GM18870 (cell line): ENCODE results near the gene DDX19B.
A peak's percentile ranks its signal among the peaks of the same experiment; 100 is the strongest.
"Not testable (repeated sequence)": the region's sequence is repeated elsewhere in the genome, so short reads cannot be mapped to it uniquely, and the experiment has no call there.

ENCODE experiments used
- ATAC-seq: cut with Tn5 transposase; IDR thresholded peaks from one replicate; pipeline ENCODE4 v1.9.1; 2021; ENCODE audit warnings: moderate library complexity; ENCODE audit not compliant: unreplicated experiment

DDX19B gene

DNA sequence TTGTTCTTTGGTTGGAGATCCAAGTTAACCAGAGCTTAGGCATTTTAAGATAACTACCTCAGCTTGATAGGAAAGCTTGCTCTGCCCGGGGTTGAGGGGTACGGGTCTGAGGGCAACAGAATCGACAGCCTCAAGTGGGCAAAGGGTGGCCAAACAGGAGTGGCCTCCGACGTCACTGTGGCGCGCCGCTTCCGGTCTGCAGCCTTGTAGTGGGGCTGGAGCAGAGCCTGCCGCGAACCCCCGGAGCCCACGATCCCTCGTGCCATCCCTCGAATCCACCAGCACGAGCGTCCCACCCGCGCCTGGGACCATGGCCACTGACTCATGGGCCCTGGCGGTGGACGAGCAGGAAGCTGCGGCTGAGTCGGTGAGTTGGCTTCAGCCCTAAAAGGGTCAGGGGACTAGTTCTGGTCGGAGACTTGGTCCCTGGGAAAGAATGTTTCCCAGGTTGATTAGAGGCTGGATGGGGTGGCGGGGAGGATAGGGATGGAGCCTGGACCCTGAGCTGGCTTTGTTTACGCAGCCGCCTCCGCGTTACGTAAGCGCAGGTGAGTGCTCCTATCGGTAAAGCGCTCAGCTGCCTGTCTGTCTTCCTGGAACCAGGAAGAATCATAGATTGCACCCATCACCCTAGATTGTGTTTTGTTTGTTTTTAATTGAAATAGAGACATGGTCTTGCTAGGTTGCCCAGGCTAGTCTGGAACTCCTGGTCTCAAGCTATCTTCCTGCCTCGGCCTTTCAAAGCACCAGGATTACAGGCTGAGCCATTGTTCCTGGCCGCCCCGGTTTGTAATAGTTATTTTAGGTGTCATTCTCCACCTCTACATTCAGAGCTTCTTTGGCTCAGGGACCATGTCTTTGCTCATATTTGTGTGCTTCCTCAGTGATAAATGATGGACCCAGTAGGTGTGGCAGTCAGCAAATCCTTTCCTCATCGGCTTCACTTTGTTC lies at the start of gene DDX19B:
Gene DDX19B (plus strand): TSS at position 199 of the 951 bp plus-strand sequence. CDS start 112 bp downstream, at position 311.
- peak; percentile 53 for ATAC-seq

DNA sequence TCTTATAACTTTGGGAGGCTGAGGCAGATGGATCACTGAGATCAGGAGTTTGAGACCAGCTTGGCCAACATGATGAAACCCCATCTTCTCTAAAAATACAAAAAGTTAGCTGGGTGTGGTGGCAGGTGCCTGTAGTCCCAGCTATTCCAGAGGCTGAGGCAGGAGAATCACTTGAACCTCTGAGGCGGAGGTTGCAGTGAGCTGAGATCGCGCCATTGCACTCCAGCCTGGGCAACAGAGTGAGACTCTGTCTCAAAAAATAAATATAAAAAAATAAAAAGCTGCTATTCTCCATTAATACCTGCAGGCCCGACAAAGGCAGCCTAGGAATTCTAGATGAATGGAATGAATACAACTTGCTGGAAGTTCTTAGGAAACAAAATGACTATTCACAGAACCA lies 49.3 kb upstream of the DDX19B start:
- ATAC-seq = not testable (repeated sequence)

DNA sequence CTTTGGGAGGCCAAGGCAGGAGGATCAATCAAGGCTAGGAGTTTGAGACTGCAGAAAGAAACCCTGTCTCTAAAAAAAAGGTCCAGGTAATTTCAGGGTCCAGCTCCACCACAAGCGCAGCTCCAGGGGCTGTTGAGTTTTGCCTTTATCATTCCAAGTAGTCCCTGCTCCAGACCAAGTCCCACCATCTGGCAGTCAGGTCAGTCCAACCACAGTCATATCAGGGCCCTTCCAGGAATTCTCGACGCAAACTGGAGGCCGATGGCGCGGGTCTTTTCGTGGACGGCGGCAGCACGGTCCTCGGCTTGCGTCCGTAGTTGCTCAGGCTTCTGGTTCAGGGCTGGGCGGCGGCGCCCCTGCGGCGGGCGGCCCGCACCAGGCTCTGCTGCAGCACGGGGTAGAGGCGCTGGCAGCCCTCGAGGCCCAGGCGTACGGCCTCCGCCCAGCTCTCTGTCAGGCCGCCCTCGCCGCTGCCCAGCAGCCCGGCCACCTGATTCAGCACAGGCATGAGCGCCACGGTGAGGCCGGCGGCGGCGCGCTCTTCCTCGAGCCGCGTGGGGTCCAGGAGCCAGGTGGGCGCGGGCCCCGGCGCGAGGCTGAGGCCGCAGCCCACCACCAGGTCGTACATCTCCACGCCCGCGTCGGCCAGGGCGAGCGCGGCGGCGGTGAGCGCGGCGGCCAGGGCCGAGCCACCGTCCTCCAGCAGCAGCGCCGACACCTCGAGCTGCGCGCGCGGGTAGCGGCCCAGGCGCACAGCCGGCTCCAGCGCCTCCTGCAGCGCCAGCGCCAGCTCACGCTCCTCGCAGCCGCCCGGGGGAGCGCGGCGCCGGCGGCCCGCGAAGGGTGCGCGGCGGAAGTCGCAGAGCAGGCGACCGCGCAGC lies 48.0 kb upstream of the DDX19B start:
- ATAC-seq = peak; percentile 20

DNA sequence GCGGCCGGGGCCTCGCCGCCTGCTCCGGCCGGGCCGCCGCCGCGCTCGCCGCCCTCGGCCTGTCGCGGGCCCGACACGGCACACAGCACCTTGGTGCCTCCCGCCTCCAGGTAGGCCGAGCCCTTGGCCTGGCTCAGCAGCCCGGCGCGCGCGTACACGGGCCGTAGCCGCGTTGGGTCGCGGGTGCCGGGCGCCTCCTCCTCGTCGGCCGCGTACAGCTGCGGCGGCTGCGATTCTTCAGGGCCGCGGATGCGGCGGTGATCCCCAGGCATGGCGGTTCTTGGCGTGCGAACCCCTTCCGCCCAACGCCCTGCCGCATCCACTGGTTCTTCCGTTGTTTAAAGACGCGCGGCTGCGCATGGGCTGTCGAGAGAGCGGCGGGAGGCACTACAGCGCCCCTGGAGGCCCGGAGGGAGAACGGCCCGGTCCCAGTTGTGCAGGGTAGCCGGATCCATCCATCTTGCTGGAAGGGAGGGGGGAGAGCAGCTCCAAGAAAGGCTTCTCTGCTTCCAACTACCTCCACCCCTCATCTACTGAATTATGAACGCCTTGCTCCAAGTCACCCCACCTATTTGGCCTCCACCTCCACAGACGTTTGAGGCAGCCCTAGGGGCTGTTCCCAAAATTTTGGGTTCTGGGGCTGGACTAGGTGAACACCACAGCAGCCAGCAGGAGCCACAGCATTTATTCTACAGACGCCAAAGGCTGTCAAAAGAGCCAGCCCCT lies 47.2 kb upstream of the DDX19B start, which contains the start of gene EXOSC6:
Gene EXOSC6 (minus strand): TSS at position 312 of the 726 bp plus-strand sequence. CDS start 40 bp downstream, at position 272.
- ATAC-seq = peak; percentile 75

DNA sequence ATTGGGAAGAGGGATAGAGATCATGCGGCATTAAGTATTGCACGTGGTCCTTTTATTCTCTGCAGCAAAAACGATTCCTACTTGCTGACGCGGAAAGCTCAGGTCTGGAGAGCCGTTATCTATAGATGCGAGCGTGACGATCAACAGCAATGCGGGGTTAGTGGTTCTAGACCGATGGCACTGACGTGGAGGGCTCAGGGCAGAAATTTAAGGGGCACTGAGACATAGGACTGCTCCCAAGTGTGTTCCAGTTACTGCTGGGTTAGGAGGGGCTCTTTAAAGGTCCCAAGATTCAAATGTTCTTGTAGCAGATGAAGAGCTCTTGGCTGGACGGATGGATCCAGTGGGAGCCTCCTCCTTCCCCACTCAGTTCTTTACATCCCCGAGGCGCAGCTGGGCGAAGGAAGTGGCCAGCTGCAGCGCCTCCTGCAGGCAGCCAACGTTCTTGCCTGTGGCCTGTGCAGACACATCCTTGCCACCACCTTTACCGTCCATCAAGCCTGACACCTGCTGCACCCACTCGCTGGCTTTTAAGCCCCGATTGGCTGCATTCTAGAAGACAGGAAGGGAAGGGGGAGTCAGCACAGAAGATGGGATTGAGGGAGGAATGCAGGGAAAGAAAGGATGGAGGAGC lies 46.5 kb upstream of the DDX19B start:
- no peak for ATAC-seq

DNA sequence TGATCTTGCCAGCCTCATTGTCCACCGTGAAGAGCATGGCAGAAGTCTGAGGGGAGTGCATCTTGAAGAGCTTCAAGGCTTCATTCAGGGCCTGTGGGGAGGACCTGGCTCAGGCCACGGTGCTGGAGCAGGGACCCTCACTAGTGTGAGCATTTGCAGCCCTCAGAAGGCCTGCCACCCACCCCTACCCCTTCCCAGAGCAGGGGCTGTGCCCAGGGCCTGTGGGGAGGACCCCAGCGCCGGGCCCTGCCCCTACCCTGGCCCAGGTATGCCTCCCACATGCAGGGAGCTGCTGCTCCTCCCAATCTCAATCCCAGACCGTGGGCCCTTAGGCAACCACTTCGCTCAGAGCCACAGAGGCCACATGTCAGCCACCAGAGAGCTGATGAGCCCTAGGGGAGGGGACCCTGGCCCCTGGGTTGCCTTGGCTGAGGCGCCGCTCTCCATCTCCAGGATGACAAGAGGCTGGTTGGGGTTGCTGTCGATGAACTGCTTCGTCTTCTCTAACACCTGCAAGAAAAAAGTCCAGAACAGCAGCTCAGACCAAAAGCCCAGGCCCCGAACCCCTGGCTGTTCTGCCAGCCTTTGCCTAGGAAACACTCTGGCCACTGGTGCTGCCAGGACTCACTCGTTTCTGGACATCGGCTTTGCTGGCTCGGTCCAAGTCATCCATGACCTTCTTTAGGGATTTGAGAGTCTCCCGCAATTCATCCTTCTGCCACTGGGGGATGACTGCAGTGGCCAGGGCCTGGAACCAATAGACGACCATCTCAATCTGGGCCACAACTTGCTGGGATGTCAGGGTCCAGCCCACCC lies 45.5 kb upstream of the DDX19B start:
- no peak for ATAC-seq

DNA sequence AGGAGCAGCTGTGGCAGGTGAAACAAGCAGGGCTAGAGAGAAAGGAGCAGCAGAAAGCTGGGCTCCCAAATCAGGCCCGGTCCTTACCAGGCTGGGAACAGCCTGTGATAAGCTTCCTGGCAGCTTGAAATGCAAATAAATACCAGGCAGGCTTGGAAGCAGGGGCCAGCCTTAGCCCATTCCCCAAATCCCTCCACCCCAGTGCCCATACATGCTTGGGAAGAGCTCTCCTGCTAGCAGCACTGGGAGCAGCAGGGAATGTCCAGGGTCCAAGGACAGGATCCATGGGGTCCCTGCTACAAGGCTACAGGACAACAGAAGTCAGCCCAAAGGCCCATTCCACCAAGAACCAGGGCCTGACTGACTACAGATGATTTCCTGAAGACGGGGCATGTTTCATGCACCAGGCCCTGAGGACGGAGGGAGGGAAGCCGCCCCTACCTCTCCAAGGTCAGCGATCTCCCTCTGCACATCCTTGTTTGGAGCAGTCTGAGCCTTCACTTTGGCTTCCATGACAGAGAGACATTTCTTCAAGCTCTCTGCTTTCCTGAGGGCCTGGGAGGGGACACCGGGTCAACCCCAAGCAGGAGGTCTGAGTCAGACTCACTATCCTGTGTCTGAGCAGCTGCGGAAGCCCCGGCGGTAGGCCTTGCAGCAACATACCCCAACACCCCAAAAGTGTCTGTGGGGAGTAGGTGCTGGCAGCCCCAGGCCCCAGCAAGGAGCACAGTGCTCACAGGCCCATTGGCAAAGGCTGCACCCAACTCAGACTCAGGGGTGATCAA lies 44.6 kb upstream of the DDX19B start:
- no peak for ATAC-seq

DNA sequence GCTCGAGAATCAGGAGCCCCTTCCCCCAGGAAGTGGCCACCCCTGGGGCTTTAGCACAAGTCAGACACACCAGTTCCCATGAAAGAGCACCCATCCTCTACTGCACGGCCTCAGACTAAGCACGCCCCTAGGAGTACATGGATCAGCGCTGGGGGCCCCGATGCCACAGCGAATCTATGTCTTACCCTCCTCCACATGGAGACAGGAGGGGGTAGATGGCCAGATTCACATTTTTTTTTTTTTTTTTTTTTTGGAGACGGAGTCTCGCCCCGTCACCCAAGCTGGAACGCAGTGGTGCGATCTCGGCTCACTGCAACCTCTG lies 44.1 kb upstream of the DDX19B start:
- no peak for ATAC-seq

DNA sequence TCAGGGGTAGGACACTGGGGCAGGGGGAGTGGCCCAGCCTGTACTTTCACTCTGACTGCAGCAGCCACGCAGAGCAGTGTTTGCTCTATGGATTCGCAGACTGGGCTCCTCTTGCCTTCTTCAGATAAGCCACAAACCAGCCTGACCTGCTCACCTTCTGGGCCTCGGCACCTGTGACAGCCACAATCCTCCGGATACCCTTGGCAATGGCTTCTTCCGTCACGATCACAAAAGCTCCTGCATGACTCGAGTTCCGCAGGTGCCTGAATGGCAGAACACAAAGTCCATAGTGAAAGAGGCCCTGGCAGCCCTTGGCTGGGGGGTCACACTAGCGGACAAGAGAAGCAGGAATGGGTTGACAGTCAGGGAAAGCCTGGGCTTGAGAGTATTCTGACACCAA lies 43.4 kb upstream of the DDX19B start:
- ATAC-seq = no peak

DNA sequence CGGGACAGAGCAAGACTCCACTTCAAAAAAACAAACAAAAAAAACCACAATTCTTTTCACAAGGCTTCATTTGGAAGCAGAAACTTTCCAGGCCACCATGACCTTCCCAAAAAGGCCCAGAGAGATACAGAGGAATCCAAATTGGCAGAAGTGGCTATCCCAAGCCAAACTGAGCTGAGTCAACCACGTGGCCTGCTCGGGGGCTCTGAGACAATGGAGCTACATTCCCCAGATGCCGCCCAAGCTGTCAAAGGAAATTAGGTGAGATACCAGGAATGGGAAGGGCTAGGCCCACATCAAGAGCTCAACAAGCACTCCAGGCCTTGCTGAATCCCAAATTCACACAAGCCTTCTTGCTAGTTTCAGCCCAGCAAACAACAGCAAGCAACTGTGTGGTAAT lies 41.6 kb upstream of the DDX19B start:
- no peak for ATAC-seq

DNA sequence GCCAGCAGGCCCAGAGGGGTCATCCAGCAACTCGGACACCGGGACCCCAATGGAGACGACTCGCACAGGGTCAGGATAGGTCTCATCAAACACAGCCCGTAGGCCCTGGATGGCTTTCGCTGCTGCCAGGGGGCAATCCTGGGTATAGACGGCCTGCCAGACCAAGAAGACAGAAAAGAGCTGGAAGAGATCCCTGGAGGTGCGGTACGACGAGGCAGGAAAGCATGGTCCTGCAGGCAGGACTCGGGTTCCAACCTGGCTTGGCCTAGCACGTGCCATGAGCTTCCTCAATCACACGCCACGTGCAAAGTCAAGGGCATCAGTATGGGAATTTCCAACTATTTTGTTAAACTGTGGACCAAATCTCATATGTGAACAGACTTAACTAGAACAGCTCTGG lies 40.9 kb upstream of the DDX19B start:
- no peak for ATAC-seq

DNA sequence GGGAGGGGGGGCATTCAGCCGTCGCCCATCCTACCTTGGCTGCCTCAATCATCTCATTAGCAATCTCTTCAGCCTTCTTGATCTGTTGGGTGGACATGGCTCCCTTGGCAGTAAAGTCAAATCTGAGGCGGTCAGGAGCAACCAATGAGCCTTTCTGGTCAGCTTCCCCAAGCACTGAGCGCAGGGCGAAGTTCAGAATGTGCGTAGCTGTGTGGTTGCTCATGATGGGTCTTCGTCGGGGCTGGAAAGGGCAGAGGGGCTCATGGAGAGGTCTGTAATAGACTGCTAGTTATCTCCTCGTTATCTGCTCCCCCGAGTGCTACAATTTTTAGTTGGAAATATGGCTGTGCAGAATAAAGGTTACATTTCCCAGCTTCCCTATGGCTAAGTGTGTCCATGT lies 40.0 kb upstream of the DDX19B start:
- no peak for ATAC-seq

DNA sequence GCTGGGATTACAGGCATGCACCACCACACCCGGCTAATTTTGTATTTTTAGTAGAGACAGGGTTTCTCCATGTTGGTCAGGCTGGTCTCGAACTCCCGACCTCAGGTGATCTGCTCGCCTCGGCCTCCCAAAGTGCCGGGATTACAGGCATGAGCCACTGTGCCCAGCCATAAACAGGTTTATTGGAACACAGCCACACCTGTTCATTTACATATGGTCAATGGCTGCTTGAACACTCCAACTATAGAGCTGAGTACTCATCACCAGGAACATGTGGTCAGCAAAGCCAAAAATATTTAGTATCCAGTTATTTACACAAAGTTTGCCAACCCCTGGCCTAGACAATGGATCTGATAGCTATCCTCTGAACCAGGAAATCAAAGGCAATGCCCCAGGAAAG lies 39.1 kb upstream of the DDX19B start:
- not testable (repeated sequence) for ATAC-seq

DNA sequence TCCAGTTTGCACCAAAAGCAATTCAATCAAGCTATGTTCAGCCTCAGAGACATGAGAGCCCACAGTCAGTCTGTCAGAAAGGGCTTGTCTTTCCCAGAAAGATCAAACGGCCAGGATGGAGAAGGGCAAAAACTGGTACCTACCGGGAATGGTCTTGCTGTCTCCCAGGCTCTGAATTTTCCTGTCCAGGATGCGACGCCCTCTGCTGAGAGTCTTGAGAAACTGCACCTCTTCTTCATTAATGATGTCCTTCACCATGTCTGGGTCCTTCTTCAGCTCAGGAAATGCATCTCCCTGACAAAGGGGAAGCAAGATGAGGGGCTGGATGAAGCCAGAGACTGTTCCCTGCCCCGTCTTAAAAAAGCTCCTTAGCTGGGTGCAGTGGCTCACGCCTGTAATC lies 31.5 kb upstream of the DDX19B start:
- ATAC-seq = no peak

DNA sequence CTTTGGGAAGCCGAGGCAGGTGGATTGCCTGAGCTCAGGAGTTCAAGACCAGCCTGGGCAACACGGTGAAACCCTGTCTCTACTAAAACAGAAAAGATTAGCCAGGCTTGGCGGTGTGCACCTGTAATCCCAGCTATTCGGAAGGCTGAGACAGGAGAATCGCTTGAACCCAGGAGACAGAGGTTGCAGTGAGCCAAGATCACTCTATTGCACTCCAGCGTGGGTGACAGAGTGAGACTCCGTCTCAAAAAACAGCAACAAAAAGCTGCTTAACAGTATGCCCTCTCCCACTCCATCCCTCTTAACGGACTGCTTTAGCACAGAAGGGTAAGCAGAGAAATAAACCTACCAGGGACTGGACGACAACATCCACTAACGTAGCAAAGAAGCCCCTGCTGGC lies 31.1 kb upstream of the DDX19B start:
- not testable (repeated sequence) for ATAC-seq

DNA sequence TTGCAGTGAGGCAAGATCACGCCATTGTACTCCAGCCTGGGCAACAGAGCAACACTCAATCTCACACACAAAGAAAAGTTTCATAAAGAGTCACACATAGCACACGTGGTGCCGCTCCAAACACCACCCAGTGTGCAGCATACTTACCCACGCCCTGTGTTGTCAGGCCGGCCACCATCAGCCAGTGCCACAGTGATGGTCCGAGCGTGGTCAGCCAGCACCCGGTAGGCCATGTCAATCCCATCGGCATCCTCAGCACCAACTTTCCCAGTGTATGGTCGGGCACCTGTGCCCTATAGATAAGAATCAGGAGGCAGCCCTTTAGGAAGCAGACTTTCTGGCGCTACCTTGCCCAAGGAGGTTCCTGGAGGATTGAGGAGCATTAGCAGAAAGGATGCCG lies 29.5 kb upstream of the DDX19B start:
- ATAC-seq = no peak

DNA sequence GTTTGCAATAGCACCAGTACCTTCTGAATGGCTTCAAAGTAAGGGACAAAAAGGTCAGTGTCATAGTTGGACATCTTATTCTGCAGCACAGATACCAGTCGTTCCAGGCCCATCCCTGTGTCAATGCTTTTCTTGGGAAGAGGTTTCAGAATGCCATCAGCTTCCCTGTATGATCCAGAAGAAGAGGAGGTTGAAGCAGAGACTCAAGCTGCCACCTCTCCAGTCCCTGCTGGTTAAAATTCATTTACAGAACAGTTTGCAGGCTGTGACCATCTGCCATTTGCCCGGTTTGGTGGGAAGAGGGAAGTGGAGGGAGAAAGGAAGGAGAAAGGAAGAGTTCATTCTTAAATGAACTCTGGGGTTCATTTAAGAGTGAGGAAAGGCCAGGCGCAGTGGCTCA lies 28.8 kb upstream of the DDX19B start:
- ATAC-seq = no peak

DNA sequence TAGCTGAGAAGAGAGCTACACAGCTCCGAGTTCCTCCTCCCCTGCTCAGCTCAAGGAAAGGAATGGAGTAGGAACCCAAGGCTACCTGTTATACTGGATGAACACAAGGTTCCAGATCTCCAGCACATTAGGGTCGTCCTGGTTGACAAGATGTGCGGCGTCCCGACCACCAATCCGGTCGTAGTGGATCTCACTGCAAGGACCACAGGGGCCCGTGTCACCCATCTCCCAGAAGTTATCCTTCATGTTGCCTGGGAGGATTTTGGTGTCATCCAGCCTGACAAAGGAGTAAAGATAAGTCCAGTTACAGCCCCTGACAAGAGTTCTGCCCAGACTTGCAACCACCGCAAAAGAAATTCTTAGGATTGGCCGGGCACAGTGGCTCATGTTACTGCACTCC lies 27.3 kb upstream of the DDX19B start:
- no peak for ATAC-seq

DNA sequence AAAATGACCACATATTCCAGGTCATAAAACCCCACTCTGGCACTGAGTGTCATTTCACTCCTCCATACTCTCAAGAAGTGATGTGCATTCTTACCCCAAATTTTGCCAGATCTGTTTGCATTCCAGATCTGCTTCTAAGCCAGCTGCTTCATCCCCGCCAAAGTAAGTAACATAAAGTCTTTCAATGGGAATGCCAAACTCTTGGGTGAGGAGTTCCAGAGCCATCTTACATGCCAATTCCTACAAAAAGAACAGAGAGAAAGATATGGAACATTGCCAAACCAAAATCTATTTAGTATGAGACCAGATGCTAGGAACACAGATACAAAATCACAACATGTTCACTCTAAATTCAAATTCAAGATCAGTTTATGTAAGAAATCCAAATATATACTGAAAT lies 22.6 kb upstream of the DDX19B start:
- ATAC-seq = no peak
